PFSK-1 (cell line): ENCODE measurements around the gene INHBB.

ENCODE experiments used
- FOXP2 ChIP-seq: optimal IDR thresholded peaks from 2 replicates; pipeline ENCODE3; 2011; ENCODE audit warnings: borderline replicate concordance, control low read depth, inconsistent platforms; ENCODE audit not compliant: insufficient read depth; ENCODE audit errors: extremely low read length, extremely low read depth
- POLR2AphosphoS5 ChIP-seq: IDR thresholded peaks from 2 replicates; pipeline ENCODE4 v1.6.1; 2012; ENCODE audit warnings: low read depth, mild to moderate bottlenecking, control low read depth, low read length, moderate library complexity
- REST ChIP-seq, 2 experiments: IDR thresholded peaks; 2 replicates each; pipeline versions ENCODE4 v1.6.1 to v1.8.0; 2011 to 2012; ENCODE audit warnings: low read depth in 2 of 2, low read length in 2 of 2, control low read depth in 1 of 2, inconsistent platforms in 1 of 2, mild to moderate bottlenecking in 1 of 2, moderate library complexity in 1 of 2; ENCODE audit not compliant: insufficient read depth in 1 of 2
- SIN3A ChIP-seq: IDR thresholded peaks from 2 replicates; pipeline ENCODE4 v1.6.1; 2012; ENCODE audit warnings: mild to moderate bottlenecking, low read length, moderate library complexity, borderline replicate concordance; ENCODE audit not compliant: insufficient read depth
- TAF1 ChIP-seq: IDR thresholded peaks from 2 replicates; pipeline ENCODE4 v1.6.1; 2012; ENCODE audit warnings: low read length, control low read depth, borderline replicate concordance; ENCODE audit not compliant: insufficient read depth

Gene INHBB

GRCh38 chr2:120392923-120393322 lies 47.0 kb downstream of the INHBB start:
- TF ChIP-seq TAF1: no peak
- TF ChIP-seq POLR2AphosphoS5: no peak
- no peak for TF ChIP-seq SIN3A
- no peak for TF ChIP-seq REST (IDR thresholded peaks at IDR 0.05; ENCODE audit: insufficient read depth in 1 of 2, low read depth in 2 of 2, low read length in 2 of 2)
- no peak for TF ChIP-seq FOXP2

GRCh38 chr2:120393456-120393855 lies 47.5 kb downstream of the INHBB start:
- TF ChIP-seq TAF1: no peak
- no peak for TF ChIP-seq POLR2AphosphoS5
- no peak for TF ChIP-seq FOXP2
- no peak for TF ChIP-seq REST (IDR thresholded peaks at IDR 0.05; ENCODE audit: insufficient read depth in 1 of 2, low read depth in 2 of 2, low read length in 2 of 2)
- TF ChIP-seq SIN3A: no peak

GRCh38 chr2:120394764-120395163 lies 48.8 kb downstream of the INHBB start:
- TF ChIP-seq SIN3A: no peak
- TF ChIP-seq TAF1: no peak

GRCh38 chr2:120395221-120396012 lies 49.5 kb downstream of the INHBB start:
- TF ChIP-seq SIN3A (no peak), POLR2AphosphoS5 (no peak), FOXP2 (no peak), TAF1 (no peak)

GRCh38 chr2:120396013-120396860 lies 50.3 kb downstream of the INHBB start:
- TF ChIP-seq POLR2AphosphoS5: no peak
- TF ChIP-seq FOXP2: no peak
- TF ChIP-seq REST (IDR thresholded peaks at IDR 0.05; ENCODE audit: insufficient read depth in 1 of 2, low read depth in 2 of 2, low read length in 2 of 2): no peak
- TF ChIP-seq TAF1: no peak
- TF ChIP-seq SIN3A: no peak
